ENCODE measurements around the gene NLRX1.

DNA sequence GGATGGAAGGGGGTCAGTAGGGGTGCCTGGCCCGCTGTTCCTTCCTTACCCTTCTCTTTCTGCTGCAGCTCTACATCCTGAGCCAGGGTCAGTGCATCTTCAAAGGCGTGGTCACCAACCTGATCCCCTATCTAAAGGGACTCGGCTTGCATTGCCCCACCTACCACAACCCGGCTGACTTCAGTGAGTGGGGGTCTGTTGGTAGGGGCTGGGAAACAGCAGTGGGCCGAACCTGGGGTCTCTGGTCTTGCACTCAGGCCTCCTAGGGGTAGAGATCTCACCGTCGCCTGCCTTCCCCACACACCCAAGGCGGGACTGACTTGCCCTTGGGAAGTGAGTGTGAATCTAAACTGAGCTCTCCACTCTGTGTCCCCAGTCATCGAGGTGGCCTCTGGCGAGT is 12.0 kb upstream of the NLRX1 start:
- TF ChIP-seq, protein P1, sequence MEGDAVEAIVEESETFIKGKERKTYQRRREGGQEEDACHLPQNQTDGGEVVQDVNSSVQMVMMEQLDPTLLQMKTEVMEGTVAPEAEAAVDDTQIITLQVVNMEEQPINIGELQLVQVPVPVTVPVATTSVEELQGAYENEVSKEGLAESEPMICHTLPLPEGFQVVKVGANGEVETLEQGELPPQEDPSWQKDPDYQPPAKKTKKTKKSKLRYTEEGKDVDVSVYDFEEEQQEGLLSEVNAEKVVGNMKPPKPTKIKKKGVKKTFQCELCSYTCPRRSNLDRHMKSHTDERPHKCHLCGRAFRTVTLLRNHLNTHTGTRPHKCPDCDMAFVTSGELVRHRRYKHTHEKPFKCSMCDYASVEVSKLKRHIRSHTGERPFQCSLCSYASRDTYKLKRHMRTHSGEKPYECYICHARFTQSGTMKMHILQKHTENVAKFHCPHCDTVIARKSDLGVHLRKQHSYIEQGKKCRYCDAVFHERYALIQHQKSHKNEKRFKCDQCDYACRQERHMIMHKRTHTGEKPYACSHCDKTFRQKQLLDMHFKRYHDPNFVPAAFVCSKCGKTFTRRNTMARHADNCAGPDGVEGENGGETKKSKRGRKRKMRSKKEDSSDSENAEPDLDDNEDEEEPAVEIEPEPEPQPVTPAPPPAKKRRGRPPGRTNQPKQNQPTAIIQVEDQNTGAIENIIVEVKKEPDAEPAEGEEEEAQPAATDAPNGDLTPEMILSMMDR (IDR thresholded peaks at IDR 0.05; ENCODE audit: low read length) = no peak; the same call in none of the 2 replicates
- TF ChIP-seq EZH2phosphoT487 (IDR thresholded peaks at IDR 0.05; ENCODE audit: low read length) = no peak

Data from MM.1S (cell line).